CD4-positive, alpha-beta memory T cell (primary cell): ENCODE data around the gene ZNF227. TPM values are rescaled to one million over a fixed set of nuclear protein-coding genes. Genes with fewer than 3 reads are reported as not detected.

Experiments
- CTCF ChIA-PET: fragments of 350-600 bp; sonication (Branson Sonifier 250); formaldehyde crosslinking; loops from one replicate; lab custom pipeline; 2021; ENCODE audit warnings: inconsistent platforms; ENCODE audit not compliant: partially characterized antibody; lab: Charles Lee
- POLR2A ChIA-PET: fragments of 350-600 bp; sonication (Branson Sonifier 250); formaldehyde crosslinking; loops from one replicate; lab custom pipeline; 2021; ENCODE audit not compliant: partially characterized antibody; lab: Charles Lee
- DNase-seq, 5 donors: peaks; one replicate each; pipeline versions ENCODE4 v3.0.0 to v3.0.0-alpha.2; 2020 to 2022; ENCODE audit warnings: mixed read lengths in 1 of 5
- H3K27ac ChIP-seq: one replicate; pipeline ENCODE4 v1.7.0; 2013; ENCODE audit warnings: low read depth, low read length
- H3K27me3 ChIP-seq: 2 replicates; pipeline ENCODE4 v1.7.0; 2013; ENCODE audit warnings: mild to moderate bottlenecking, low read length, moderate library complexity; ENCODE audit not compliant: insufficient read depth
- H3K36me3 ChIP-seq: 2 replicates; pipeline ENCODE4 v1.7.0; 2013; ENCODE audit warnings: mild to moderate bottlenecking, low read length, moderate library complexity; ENCODE audit not compliant: insufficient read depth
- H3K4me1 ChIP-seq: 2 replicates; pipeline ENCODE4 v1.7.0; 2013; ENCODE audit warnings: mild to moderate bottlenecking, low read length, moderate library complexity; ENCODE audit not compliant: insufficient read depth
- H3K4me3 ChIP-seq, 2 donors: one replicate each; pipeline ENCODE4 v1.7.0; 2013; ENCODE audit warnings: low read length in 2 of 2, mild to moderate bottlenecking in 1 of 2
- H3K9me3 ChIP-seq, 2 donors: one replicate each; pipeline ENCODE4 v1.7.0; 2013; ENCODE audit warnings: low read length in 2 of 2, control low read depth in 1 of 2; ENCODE audit not compliant: control insufficient read depth in 1 of 2
- H3K27ac Mint-ChIP-seq, 7 donors: one replicate each; pipeline ENCODE4 v1.8.0; 2020 to 2021; ENCODE audit warnings: mixed read lengths in 7 of 7, mild to moderate bottlenecking in 6 of 7, inconsistent platforms in 3 of 7, moderate library complexity in 3 of 7
- H3K27me3 Mint-ChIP-seq, 2 donors: one replicate each; pipeline ENCODE4 v1.8.0; 2020 to 2021; ENCODE audit warnings: mixed read lengths in 2 of 2
- H3K36me3 Mint-ChIP-seq, 2 donors: one replicate each; pipeline ENCODE4 v1.8.0; 2020 to 2021; ENCODE audit warnings: mixed read lengths in 2 of 2, inconsistent platforms in 1 of 2, mild to moderate bottlenecking in 1 of 2
- H3K4me1 Mint-ChIP-seq, 4 donors: one replicate each; pipeline ENCODE4 v1.8.0; 2020 to 2021; ENCODE audit warnings: mixed read lengths in 4 of 4, mild to moderate bottlenecking in 1 of 4
- H3K4me3 Mint-ChIP-seq, 8 donors: one replicate each; pipeline ENCODE4 v1.8.0; 2020 to 2021; ENCODE audit warnings: mixed read lengths in 8 of 8, mild to moderate bottlenecking in 7 of 8, moderate library complexity in 6 of 8, inconsistent platforms in 3 of 8
- H3K9me3 Mint-ChIP-seq, 8 donors: one replicate each; pipeline ENCODE4 v1.8.0; 2020 to 2021; ENCODE audit warnings: mixed read lengths in 8 of 8, mild to moderate bottlenecking in 5 of 8, inconsistent platforms in 3 of 8, moderate library complexity in 1 of 8
- intact Hi-C: fragments of 100-400 bp; cut with micrococcal nuclease; formaldehyde crosslinking; loops from one replicate; pipeline ENCODE4 v1.15.1; 2023
- polyA plus RNA-seq, 2 donors: library from polyadenylated mRNA; unstranded; fragments of 300-500 nt; fragmentation: Illumina TruSeq; gene quantifications; one replicate each; pipeline ENCODE4 v1.2.3, GENCODE V29; 2021
- total RNA-seq, 2 experiments: library from RNA; stranded (reverse); gene quantifications; one replicate each; pipeline ENCODE4 v1.2.3, GENCODE V29; 2021

Gene ZNF227
- total and polyA plus RNA-seq, 4 experiments from 2014 or later: 8.9 to 54.4 (median 35.9) TPM

DNA sequence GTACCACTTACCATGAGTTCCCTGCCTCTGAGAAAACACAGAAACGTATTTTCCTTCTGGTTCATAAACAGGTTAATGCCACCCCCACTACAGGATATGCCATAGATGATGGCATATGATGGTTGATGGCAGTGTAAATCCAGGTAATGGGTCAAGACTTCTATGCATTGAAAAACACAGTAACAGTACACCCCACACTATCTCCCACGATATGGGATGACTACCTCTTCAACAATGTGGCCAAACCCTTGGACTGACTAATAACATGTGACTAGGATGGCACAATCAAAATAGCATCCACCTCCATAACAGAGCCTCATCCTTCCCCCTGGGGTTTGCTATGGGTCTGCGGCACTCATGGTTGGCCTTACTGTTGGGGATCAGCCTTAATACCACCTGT lies 70.5 kb downstream of the ZNF227 start:
- H3K27me3 ChIP-seq: no peaks in the 10 kb centered on the region
- no peaks in the 10 kb centered on the region for H3K27me3 Mint-ChIP-seq
- peaks cover 0 to 36% of the 10 kb centered on the region in 2 donors for H3K9me3 ChIP-seq
- POLR2A ChIA-PET: no interaction called here
- no peaks in the 10 kb centered on the region for H3K4me1 ChIP-seq
- DNase-seq: no peak
- no peak overlapping the region for H3K27ac Mint-ChIP-seq
- H3K36me3 ChIP-seq: peaks cover 2% of the 10 kb centered on the region
- H3K4me3 ChIP-seq: no peak overlapping the region
- CTCF ChIA-PET: no interaction called here
- no peak overlapping the region for H3K4me3 Mint-ChIP-seq
- peaks cover 43 to 58% of the 10 kb centered on the region in 2 donors for H3K36me3 Mint-ChIP-seq
- H3K4me1 Mint-ChIP-seq: no peaks in the 10 kb centered on the region
- peaks cover 0 to 95% (median 86%) of the 10 kb centered on the region in 8 donors for H3K9me3 Mint-ChIP-seq
- no peak overlapping the region for H3K27ac ChIP-seq
- intact Hi-C loops: no loop called here

DNA sequence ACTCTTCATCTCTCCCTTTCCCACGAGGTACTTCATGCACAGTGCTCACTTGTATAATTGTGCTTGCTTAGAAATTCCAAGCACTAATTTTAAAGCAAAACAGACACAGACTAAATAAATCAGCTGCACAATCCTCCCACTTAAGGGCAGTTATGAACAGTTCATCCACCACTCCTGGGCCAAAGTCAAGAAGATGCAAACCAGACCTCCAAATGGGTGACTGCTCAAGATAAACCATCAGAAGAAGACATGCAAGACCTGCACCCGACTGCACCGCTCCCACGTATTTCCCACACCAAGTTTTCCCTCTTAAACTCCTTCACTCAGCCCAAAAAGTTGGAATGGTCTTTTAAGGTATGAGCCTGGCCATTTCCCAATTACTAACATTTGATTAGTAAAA lies 72.6 kb downstream of the ZNF227 start:
- POLR2A ChIA-PET: no interaction called here
- H3K4me1 Mint-ChIP-seq: no peaks in the 10 kb centered on the region
- H3K9me3 ChIP-seq: peaks cover 9 to 50% of the 10 kb centered on the region in 2 donors

More for the DNA sequence above, 72.6 kb downstream of the ZNF227 start:
- peaks cover 23% of the 10 kb centered on the region for H3K36me3 ChIP-seq
- no peak overlapping the region for H3K4me3 Mint-ChIP-seq
- no peak for DNase-seq
- intact Hi-C loops: no loop called here
- no peak overlapping the region for H3K27ac Mint-ChIP-seq
- peaks cover 53 to 63% of the 10 kb centered on the region in 2 donors for H3K36me3 Mint-ChIP-seq
- H3K27me3 ChIP-seq: no peaks in the 10 kb centered on the region
- peaks cover 3 to 95% (median 86%) of the 10 kb centered on the region in 8 donors for H3K9me3 Mint-ChIP-seq
- H3K4me1 ChIP-seq: no peaks in the 10 kb centered on the region
- H3K27ac ChIP-seq: no peak overlapping the region
- no peak overlapping the region for H3K4me3 ChIP-seq
- H3K27me3 Mint-ChIP-seq: no peaks in the 10 kb centered on the region
- CTCF ChIA-PET: no interaction called here

Other genes starting within 250 kb of the ZNF227 start
- 10 to 100 TPM; 12.9 to 14.1 TPM for gene ZNF155, start 228.3 kb upstream of the ZNF227 start, total RNA-seq
- 1 to 10 TPM; 2.4 to 4.2 TPM for gene ZNF155, start 228.3 kb upstream of the ZNF227 start, polyA plus RNA-seq
- gene ZNF230, start 209.6 kb upstream of the ZNF227 start, total RNA-seq: 10 to 100 TPM; 16.6 to 18.4 TPM
- 1 to 10 TPM in 1 of 2 donors, under 1 TPM in 1; 0.83 to 4.8 TPM for gene ZNF230, start 209.6 kb upstream of the ZNF227 start, polyA plus RNA-seq
- gene ZNF222, start 187.2 kb upstream of the ZNF227 start, total RNA-seq: 10 to 100 TPM in 1 of 2 experiments, 1 to 10 TPM in 1; 7.9 to 11.4 TPM
- 1 to 10 TPM; 1.6 to 3.8 TPM for gene ZNF222, start 187.2 kb upstream of the ZNF227 start, polyA plus RNA-seq
- 1 to 10 TPM; 6.8 to 8.0 TPM for gene ZNF223, start 160.5 kb upstream of the ZNF227 start, total RNA-seq
- 1 to 10 TPM; 2.2 to 2.7 TPM for gene ZNF223, start 160.5 kb upstream of the ZNF227 start, polyA plus RNA-seq
- 1 to 10 TPM; 5.4 to 5.7 TPM for gene ZNF284, start 140.4 kb upstream of the ZNF227 start, total RNA-seq
- gene ZNF284, start 140.4 kb upstream of the ZNF227 start, polyA plus RNA-seq: 1 to 10 TPM in 1 of 2 donors, under 1 TPM in 1; 0.61 to 1.2 TPM
- gene ZNF224, start 118.2 kb upstream of the ZNF227 start, total RNA-seq: 10 to 100 TPM; 86.9 to 91.2 TPM
- gene ZNF224, start 118.2 kb upstream of the ZNF227 start, polyA plus RNA-seq: 10 to 100 TPM; 10.8 to 13.0 TPM
- 10 to 100 TPM; 10.7 to 13.9 TPM for gene ZNF225, start 99.1 kb upstream of the ZNF227 start, total RNA-seq
- gene ZNF225, start 99.1 kb upstream of the ZNF227 start, polyA plus RNA-seq: 1 to 10 TPM in 1 of 2 donors, under 1 TPM in 1; 0.98 to 2.7 TPM
- 10 to 100 TPM; 23.9 to 28.9 TPM for gene ZNF234, start 71.0 kb upstream of the ZNF227 start, total RNA-seq
- 1 to 10 TPM; 2.2 to 7.5 TPM for gene ZNF234, start 71.0 kb upstream of the ZNF227 start, polyA plus RNA-seq
- gene ZNF226, start 47.4 kb upstream of the ZNF227 start, total RNA-seq: 10 to 100 TPM; 51.0 to 55.6 TPM
- gene ZNF226, start 47.4 kb upstream of the ZNF227 start, polyA plus RNA-seq: 10 to 100 TPM; 23.4 to 25.2 TPM
- gene ZNF233, start 47.4 kb downstream of the ZNF227 start, total RNA-seq: under 1 TPM in 1 of 2 experiments, not detected in 1; 0.50 TPM
- 1 to 10 TPM in 1 of 2 donors, under 1 TPM in 1; 0.52 to 1.1 TPM for gene ZNF233, start 47.4 kb downstream of the ZNF227 start, polyA plus RNA-seq
- 10 to 100 TPM; 13.0 to 15.9 TPM for gene ZNF235, start 92.5 kb downstream of the ZNF227 start, total RNA-seq
- 1 to 10 TPM; 1.9 to 5.1 TPM for gene ZNF235, start 92.5 kb downstream of the ZNF227 start, polyA plus RNA-seq
- gene ZNF112, start 144.1 kb downstream of the ZNF227 start, total RNA-seq: under 1 TPM; 0.25 to 0.32 TPM
- gene ZNF112, start 144.1 kb downstream of the ZNF227 start, polyA plus RNA-seq: not detected
- 1 to 10 TPM; 2.0 to 2.2 TPM for gene ZNF285, start 189.1 kb downstream of the ZNF227 start, total RNA-seq
- under 1 TPM; 0.49 to 0.75 TPM for gene ZNF285, start 189.1 kb downstream of the ZNF227 start, polyA plus RNA-seq
- gene ZNF229, start 235.9 kb downstream of the ZNF227 start, total RNA-seq: under 1 TPM; 0.58 to 0.69 TPM
- gene ZNF229, start 235.9 kb downstream of the ZNF227 start, polyA plus RNA-seq: 1 to 10 TPM in 1 of 2 donors, under 1 TPM in 1; 0.16 to 1.6 TPM